Measurements from ENCODE around the gene ZNF219.
"Not testable (repeated sequence)": the region's sequence is repeated elsewhere in the genome, so short reads cannot be mapped to it uniquely, and the experiment has no call there.

Gene ZNF219

DNA sequence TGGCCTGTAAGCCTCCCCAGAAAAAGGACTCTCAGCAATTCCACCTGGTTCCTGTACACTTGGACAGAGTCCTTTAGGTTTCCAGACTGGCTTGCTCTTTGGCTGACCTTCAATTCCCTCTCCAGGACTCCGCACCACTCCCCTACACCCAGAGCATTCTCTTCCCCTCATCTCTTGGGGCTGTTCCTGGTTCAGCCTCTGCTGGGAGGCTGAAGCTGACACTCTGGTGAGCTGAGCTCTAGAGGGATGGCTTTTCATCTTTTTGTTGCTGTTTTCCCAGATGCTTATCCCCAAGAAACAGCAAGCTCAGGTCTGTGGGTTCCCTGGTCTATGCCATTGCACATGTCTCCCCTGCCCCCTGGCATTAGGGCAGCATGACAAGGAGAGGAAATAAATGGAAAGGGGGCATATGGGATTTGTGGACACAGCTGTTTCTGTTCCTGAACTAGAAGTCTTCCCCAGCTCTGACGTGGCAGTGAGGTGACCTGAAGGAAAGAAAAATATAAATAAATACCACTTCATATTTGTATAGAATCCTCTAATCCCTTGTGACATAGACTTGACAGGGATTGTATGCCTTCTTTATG, 55.0 kb downstream of the ZNF219 start:
- peak overlapping the region; percentile 45 for H3K4me3 ChIP-seq (ENCODE audit: low read length, poor library complexity, severe bottlenecking)
- H3K79me2 ChIP-seq (ENCODE audit: insufficient read depth, low read length): no peaks in the 10 kb centered on the region
- H3K4me2 ChIP-seq (ENCODE audit: low read depth, low read length, poor library complexity, severe bottlenecking): peak overlapping the region; percentile 66
- no peaks in the 10 kb centered on the region for H3K27me3 ChIP-seq (ENCODE audit: insufficient read depth, low read length, poor library complexity, severe bottlenecking)
- H3K9me3 ChIP-seq (ENCODE audit: insufficient read depth, low read depth, low read length): no peaks in the 10 kb centered on the region
- TF ChIP-seq EZH2phosphoT487 (IDR thresholded peaks at IDR 0.05; ENCODE audit: borderline replicate concordance): no peak
- no peak for TF ChIP-seq CTCF (conservative IDR thresholded peaks at IDR 0.05; ENCODE audit: low read length)
- H3K9ac ChIP-seq (ENCODE audit: low read depth, low read length, poor library complexity, severe bottlenecking): peak overlapping the region; percentile 49
- peaks cover 34% of the 10 kb centered on the region for H3K4me1 ChIP-seq (ENCODE audit: insufficient read depth, low read length, poor library complexity, severe bottlenecking)
- H3K9me2 ChIP-seq (replicated peaks; ENCODE audit: low read depth, low read length): no peaks in the 10 kb centered on the region
- H3F3A ChIP-seq (ENCODE audit: low read depth): no peaks in the 10 kb centered on the region
- no peaks in the 10 kb centered on the region for H4K20me1 ChIP-seq (ENCODE audit: insufficient read depth, low read length, poor library complexity, severe bottlenecking)
- H2AFZ ChIP-seq (ENCODE audit: low read length): no peak overlapping the region
- no peaks in the 10 kb centered on the region for H3K36me3 ChIP-seq (ENCODE audit: insufficient read depth, low read length)

- TF ChIP-seq EZH2phosphoT487 (IDR thresholded peaks at IDR 0.05; ENCODE audit: borderline replicate concordance) (no peak), CTCF (conservative IDR thresholded peaks at IDR 0.05; ENCODE audit: low read length) (no peak)
- no peaks in the 10 kb centered on the region for H3K36me3 ChIP-seq (ENCODE audit: insufficient read depth, low read length)
- H3K4me2 ChIP-seq (ENCODE audit: low read depth, low read length, poor library complexity, severe bottlenecking): peak overlapping the region; percentile 66
- H3K9me3 ChIP-seq (ENCODE audit: insufficient read depth, low read depth, low read length): no peaks in the 10 kb centered on the region
- H4K20me1 ChIP-seq (ENCODE audit: insufficient read depth, low read length, poor library complexity, severe bottlenecking): no peaks in the 10 kb centered on the region
- H3K9me2 ChIP-seq (replicated peaks; ENCODE audit: low read depth, low read length): no peaks in the 10 kb centered on the region
- H3F3A ChIP-seq (ENCODE audit: low read depth): no peaks in the 10 kb centered on the region
- no peak overlapping the region for H2AFZ ChIP-seq (ENCODE audit: low read length)
- H3K9ac ChIP-seq (ENCODE audit: low read depth, low read length, poor library complexity, severe bottlenecking): peak overlapping the region; percentile 40
- no peak overlapping the region for H3K4me3 ChIP-seq (ENCODE audit: low read length, poor library complexity, severe bottlenecking)
- no peaks in the 10 kb centered on the region for H3K79me2 ChIP-seq (ENCODE audit: insufficient read depth, low read length)
- H3K27me3 ChIP-seq (ENCODE audit: insufficient read depth, low read length, poor library complexity, severe bottlenecking): no peaks in the 10 kb centered on the region
- H3K4me1 ChIP-seq (ENCODE audit: insufficient read depth, low read length, poor library complexity, severe bottlenecking): peaks cover 34% of the 10 kb centered on the region
Measured at GRCh38 chr14:21042918-21043317, 55.5 kb downstream of the ZNF219 start.

DNA sequence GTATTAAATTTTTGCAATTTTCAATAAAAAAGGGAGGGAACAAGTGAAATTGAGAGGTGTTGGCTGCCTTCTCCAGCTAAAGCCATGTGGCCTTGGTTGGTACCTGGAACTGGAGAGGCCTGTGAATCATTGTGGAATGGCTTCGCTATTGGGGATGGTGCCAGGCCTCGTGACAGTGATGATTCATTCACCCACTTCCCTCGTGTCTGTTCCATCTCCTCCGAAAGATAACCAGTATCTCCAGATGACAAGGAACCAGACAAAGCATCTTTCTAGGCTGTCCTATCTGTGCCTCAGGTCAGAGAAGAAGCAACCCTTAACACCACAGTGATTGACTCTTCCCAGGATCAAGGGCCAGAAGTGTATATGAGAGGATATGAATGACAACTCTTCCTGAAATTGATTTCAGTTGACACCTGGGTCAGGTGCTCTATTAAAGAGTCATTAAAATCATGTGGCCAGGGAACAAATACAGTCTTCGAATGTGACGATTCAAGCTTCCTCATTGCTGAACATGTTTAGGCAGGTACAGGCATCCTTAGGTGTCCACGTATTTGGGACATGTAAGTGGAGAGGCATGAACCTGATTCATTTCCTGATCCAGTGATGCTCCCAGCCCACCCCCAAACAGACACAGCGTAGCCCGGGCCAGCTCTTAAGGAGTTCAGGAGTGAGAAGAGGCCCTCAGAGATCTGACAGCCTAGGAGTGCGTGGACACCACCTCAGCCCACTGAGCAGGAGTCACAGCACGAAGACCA, 56.6 kb downstream of the ZNF219 start, which contains the start of gene RNASE7:
Gene RNASE7, plus strand, starts transcription at position 687 of the 758 bp plus-strand sequence. CDS start 631 bp downstream, outside the sequence.
- H3K4me2 ChIP-seq (ENCODE audit: low read depth, low read length, poor library complexity, severe bottlenecking): peak within 1 kb of the TSS; percentile 66
- H2AFZ ChIP-seq (ENCODE audit: low read length): no peak within 1 kb of the TSS
- H3K79me2 ChIP-seq (ENCODE audit: insufficient read depth, low read length): no peaks in the 10 kb centered on the region
- H3K36me3 ChIP-seq (ENCODE audit: insufficient read depth, low read length): no peaks in the 10 kb centered on the region
- H3K27me3 ChIP-seq (ENCODE audit: insufficient read depth, low read length, poor library complexity, severe bottlenecking): no peaks in the 10 kb centered on the region
- peak within 1 kb of the TSS; percentile 49 for H3K9ac ChIP-seq (ENCODE audit: low read depth, low read length, poor library complexity, severe bottlenecking)
- no peak for TF ChIP-seq EZH2phosphoT487 (IDR thresholded peaks at IDR 0.05; ENCODE audit: borderline replicate concordance)
- no peak for TF ChIP-seq CTCF (conservative IDR thresholded peaks at IDR 0.05; ENCODE audit: low read length)
- H3K9me3 ChIP-seq (ENCODE audit: insufficient read depth, low read depth, low read length): no peaks in the 10 kb centered on the region
- H3K4me3 ChIP-seq (ENCODE audit: low read length, poor library complexity, severe bottlenecking): no peak within 1 kb of the TSS
- peaks cover 34% of the 10 kb centered on the region for H3K4me1 ChIP-seq (ENCODE audit: insufficient read depth, low read length, poor library complexity, severe bottlenecking)
- no peaks in the 10 kb centered on the region for H4K20me1 ChIP-seq (ENCODE audit: insufficient read depth, low read length, poor library complexity, severe bottlenecking)
- no peaks in the 10 kb centered on the region for H3F3A ChIP-seq (ENCODE audit: low read depth)
- H3K9me2 ChIP-seq (replicated peaks; ENCODE audit: low read depth, low read length): no peaks in the 10 kb centered on the region

- H3K4me1 ChIP-seq (ENCODE audit: insufficient read depth, low read length, poor library complexity, severe bottlenecking): peaks cover 34% of the 10 kb centered on the region
- not testable (repeated sequence) for H2AFZ ChIP-seq (ENCODE audit: low read length); H3K9me2 ChIP-seq (replicated peaks; ENCODE audit: low read depth, low read length); H3K9me3 ChIP-seq (ENCODE audit: insufficient read depth, low read depth, low read length); H3K4me3 ChIP-seq (ENCODE audit: low read length, poor library complexity, severe bottlenecking); H4K20me1 ChIP-seq (ENCODE audit: insufficient read depth, low read length, poor library complexity, severe bottlenecking); H3K79me2 ChIP-seq (ENCODE audit: insufficient read depth, low read length); H3K36me3 ChIP-seq (ENCODE audit: insufficient read depth, low read length); H3K4me2 ChIP-seq (ENCODE audit: low read depth, low read length, poor library complexity, severe bottlenecking); H3K9ac ChIP-seq (ENCODE audit: low read depth, low read length, poor library complexity, severe bottlenecking); H3F3A ChIP-seq (ENCODE audit: low read depth); H3K27me3 ChIP-seq (ENCODE audit: insufficient read depth, low read length, poor library complexity, severe bottlenecking)
Measured at GRCh38 chr14:21040941-21041340, 57.5 kb downstream of the ZNF219 start.

Data from Loucy (cell line).